Activated gamma-delta T cell treated with anti-CD3 and anti-CD28 coated beads, Interleukin-2, amount 50 U/mL, for 16 hours (primary cell): ENCODE measurements around the gene NDUFS5.
"Not testable (repeated sequence)": the region's sequence is repeated elsewhere in the genome, so short reads cannot be mapped to it uniquely, and the experiment has no call there.

ENCODE experiments used
- DNase-seq: peaks from one replicate; pipeline ENCODE4 v3.0.0-alpha.2; 2020; ENCODE audit warnings: low read depth

Gene NDUFS5

DNA sequence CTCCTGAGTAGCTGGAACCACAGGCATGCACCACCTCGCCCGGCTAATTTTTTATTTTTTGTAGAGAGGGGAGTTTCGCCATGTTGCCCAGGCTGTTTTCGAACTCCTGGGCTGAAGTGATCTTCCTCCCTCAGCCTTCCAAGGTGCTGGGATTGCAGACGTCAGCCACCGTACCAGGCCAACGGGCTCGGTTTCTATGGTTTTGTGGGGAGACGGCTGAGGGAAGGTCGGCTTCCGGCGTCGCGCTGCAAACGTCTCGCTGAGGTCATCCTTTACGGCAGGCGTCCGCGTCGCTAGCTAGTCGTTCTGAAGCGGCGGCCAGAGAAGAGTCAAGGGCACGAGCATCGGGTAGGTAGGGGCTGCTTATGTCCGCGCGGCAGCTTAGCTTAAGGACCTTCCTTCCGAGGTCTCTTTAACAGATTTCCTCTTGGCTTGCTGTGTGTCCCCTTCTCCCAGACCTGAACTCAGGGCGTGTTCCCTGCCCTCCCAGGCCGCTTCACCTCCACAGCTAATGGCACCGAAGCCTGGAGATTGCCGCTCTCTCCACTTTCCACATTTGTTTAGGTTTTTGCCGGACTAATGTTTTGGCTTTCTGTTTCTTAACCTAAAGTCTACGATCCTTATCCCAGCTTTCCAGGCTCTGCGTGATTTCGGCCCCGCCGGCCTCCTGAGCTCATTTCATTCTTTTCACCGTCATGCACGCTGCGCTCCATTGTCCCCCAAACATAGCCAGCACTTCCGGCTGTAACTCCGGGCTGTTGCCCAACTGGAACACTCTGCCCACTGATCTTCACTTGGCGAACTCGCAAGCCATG is at the start of gene NDUFS5:
TSS of gene NDUFS5 (plus strand) at position 300 of the 815 bp plus-strand sequence. CDS start 2,375 bp downstream, outside the sequence.
- peak; percentile 63 for DNase-seq

DNA sequence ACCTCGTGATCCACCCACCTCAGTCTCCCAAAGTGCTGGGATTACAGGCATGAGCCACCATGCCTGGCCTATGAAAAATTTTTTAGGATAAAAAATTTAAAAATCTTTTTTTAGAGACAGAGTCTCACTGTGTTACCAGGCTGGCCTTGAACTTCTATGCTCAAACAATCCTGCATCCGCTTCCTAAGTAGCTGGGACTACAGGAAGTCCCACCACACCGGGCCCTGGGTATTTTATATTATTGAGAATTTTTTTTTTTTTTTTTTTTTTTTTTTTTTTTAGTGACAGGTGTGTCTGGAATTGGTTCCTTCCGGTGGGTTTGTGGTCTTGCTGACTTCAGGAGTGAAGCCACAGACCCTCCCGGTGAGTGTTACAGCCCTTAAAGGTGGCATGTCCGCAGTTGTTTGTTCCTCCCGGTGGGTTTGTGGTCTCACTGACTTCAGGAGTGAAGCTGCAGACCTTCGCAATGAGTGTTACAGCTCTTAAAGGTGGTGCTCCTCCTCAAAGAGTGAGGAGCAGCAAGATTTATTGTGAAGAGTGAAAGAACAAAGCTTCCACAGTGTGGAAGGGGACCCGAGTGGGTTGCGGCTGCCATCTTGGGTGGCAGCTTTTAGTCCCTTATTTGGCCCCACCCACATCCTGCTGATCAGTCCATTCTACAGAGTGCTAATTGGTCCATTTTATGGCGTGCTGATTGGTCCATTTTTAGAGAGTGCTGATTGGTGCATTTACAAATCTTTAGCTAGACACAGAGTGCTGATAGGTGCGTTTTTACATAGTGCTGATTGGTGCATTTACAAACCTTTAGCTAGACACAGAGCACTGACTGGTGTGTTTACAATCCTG is 48.5 kb upstream of the NDUFS5 start:
- DNase-seq, result peak; percentile 40

DNA sequence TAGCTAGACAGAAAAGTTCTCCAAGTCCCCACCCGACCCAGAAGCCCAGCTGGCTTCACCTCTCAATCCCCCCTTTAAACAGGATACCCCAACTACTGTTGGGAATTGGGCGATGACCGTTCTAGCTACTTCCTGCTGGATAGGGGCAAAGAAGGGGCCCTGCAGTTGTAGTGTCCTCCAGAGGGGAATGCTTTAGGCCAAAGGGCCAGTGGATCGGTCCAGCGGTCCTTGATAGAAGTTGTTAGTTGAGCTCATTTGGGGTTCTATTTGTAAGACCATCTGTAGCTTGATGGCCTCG is 48.0 kb upstream of the NDUFS5 start:
- not testable (repeated sequence) for DNase-seq

DNA sequence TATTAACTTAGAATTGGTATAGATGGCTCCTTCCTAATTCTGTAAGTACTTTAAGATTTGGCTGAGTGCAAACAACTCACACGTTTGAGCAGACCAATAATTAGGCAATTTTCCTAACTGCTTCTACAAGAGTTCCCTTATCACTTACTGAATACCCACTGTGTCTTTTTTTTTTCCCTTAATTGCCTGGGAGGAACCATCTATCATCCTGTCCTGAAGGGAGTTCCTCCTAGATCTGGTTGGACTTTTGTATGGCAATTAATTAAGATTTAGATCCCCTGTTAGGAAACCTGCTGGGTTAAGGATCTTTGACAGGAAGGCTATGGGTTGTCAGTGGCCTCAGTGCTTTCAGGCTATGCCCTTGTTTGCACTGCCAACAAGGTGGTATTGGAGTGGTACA is 46.8 kb upstream of the NDUFS5 start:
- not testable (repeated sequence) for DNase-seq

DNA sequence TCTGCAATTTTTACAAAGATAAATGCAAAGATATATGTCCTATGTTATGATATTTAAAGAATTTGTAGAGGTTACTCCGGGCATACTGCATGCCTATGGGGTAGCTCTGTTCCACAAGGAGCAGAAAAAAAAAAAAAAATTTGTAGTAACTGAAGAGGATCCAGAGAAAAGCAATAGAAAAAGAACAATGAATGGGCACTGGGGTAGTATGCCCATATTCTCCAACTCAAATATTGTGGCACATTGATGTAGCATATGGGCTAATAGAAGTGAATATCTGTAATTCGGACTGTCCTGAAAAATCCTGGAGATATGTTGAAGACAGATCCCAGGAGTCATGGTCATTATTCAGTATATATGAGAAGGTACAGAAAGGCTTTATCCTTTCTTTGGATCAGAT is 36.2 kb upstream of the NDUFS5 start:
- no peak for DNase-seq

DNA sequence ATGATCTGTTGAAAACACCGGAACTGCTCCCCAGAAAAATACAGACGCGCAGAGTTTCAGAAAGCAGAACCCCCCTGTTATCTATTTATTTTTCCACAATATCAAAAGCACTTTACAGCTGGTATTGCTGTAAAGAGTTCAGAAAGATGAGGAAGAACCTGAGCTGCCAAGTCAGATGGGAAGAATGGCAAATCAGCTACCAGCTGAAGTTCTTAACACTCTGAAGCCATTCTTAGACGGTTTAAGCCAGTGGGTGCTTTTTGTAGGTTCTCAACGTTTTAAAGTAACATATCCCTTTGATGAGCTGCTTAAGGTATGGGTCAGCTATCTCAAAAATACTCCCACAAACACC is 35.8 kb upstream of the NDUFS5 start:
- DNase-seq, result no peak

DNA sequence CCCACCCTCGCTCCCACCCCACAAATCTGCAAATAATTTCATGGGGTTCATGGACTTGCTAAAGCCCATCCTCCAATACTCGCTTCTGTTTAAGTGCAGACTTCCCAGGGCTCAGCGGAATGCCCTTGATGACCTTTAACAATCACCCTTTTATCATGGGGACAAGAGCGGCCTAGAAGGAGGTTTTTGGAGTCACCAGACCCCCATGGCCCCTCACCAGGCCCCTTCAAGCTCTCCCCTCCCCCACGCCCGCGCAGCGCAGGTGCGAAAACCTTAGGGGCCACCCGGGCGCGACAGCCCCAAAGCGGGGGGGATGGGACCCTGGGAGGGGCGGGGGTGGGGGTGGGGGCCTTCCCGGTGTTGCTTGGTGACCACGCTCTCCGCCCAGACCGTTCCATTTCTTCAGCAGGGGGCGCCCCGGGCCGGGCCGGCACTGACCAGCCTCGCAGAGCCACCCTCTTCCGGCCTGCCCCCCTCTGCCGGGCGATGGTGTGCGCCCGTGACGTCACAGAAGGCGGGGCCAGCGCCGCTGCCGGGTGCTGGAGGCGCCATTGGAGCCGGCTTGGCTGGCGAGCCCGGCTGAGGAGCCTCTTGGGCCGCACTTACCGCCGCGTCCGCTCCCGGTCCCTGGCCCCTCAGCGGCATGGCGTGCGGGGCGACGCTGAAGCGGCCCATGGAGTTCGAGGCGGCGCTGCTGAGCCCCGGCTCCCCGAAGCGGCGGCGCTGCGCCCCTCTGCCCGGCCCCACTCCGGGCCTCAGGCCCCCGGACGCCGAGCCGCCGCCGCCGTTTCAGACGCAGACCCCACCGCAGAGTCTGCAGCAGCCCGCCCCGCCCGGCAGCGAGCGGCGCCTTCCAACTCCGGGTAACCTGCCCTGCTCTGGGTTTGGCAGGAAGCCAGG is 35.2 kb upstream of the NDUFS5 start, which contains the start of gene AKIRIN1:
TSS of gene AKIRIN1 (plus strand) at position 539 of the 900 bp plus-strand sequence. CDS start at position 644, 105 bp downstream.
- peak; percentile 96 for DNase-seq

DNA sequence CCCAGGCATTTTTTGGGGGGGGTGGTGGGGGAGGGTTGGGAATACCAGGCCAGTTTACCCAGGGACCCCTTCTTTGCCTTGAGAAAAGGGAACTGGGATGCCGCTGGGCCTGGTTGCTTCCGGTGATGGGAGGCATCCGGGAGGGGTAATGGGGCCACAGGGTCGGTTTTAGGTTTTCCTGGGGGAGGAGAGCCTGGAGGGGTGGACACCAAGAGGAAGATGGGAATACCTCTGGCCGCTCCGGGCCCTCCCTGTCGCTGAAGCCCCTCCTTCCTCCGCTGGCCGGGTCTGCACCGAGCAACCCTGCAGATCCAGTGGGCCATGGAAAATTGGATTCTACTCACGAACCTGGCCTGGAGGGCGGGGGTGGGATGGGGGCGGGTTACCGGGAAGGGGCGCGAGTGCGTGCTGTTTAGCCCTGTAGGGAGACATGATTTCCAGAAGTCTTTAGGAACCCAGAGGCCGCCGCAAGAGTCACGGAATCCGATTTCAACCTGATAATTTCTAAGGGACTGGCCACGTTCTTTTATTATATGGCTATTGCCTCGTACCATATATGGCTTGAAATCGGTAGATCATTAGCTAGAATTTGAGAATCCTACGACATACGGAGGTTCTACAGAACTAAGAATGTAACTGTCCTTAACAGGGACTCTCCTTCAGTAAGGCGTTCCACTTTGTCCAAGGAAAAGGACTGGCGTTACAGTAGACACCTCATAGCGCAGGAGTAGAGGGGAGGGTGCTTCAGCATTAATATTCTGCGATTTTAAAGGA is 34.3 kb upstream of the NDUFS5 start:
- no peak for DNase-seq

DNA sequence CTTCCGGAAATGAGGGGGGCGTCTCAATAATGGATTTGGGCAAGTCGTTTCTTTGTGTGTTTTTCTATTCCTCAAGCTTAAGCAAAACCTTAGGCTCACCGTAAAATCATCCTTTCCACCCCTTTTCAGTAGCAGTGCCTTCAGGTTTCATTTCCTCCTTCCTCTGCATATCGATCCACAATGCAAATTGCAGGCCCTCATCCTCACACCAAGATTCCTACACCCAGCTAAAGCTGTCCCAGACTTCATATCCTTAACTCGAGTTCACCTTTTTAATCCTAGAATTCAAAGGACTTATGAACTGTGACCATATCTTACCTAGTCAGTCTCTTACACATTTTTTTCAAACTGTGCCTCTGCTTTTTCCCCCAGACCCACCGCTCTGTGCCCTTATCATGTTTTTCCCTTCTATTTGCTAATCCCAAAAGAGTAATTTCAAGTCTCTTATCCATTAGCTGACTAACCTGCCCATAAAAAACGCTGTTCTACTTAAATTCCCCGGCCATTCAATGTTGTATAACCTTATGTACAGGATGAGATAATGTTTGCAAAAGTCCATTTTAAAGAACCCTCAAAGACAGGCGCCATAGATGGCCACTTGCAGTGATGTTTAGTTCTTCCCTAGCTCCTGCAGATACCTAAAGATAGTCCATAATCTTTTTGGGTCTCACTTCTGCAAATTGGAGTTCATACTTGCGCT is 33.6 kb upstream of the NDUFS5 start:
- DNase-seq, result no peak

DNA sequence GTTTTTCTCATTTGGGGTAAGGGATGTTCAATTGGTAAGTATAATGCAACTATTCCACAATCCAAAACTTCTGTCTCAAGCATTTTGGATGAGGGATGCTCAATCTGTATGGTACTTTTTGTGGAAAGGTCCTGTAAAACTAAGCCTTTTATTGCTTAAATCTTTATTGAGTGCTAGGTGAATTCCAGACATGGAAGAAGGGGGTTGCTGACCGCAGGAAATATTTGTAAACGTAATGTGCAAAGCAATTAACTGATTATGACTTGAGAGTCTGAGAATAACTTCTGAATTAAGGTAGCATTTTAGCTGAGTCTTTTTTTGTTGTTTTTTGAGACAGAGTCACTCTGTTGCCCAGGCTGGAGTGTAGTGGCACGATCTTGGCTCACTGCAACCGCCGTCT is 32.0 kb upstream of the NDUFS5 start:
- DNase-seq, result no peak

DNA sequence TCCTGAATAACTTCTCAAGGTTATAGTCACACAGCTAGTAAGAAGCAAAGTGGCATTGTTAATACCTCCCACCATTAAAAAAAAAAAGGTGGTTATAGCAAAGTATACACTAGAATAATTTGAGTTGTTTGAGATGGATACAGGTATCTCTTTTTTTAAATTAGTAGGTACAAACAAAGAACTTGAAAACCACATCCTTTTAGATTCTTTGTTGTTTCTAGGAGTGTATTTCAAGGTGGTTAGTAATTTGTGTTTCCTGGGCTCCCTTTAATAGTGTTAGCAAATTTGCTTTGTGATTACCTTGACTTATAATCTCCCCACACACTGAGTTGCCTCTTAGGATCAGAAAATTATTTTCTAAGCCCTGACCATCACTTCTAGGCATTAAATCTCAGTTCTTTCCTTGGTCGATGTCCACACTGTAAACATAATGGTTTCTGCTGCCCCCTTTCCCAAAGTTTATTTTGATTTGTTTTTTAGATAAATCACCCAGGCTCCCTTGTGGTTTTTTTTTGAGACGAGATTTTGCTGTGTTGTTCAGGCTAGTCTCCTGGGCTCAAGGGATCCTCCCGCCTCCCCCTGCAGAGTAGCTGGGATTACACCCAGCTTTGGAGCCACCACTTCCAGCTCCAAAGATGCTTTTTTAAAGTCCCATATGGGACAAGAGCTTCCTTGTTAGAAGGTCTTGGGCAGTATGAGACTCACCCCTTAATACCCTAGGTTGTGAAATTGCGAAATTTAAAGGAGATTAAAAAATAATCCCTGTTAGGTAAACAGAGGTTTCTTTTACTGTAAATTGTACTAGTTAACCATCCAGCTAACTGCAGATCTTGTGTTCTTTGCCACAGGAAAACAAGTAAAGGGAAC is 28.9 kb upstream of the NDUFS5 start:
- DNase-seq, result no peak

DNA sequence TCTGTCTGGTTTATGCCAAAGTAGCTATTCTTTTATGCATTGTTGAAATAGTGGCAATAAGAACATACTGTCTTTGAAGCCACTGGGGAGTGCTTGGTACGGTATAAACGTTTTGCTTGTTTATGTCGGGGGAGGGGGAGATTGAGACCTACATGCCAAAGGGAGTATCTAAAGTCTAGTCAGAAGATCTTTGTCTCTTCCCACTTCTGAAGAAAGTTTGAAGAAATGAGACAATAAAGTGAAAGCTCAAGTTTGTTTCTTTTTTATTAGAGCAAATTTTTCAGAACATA is 28.3 kb upstream of the NDUFS5 start:
- no peak for DNase-seq

DNA sequence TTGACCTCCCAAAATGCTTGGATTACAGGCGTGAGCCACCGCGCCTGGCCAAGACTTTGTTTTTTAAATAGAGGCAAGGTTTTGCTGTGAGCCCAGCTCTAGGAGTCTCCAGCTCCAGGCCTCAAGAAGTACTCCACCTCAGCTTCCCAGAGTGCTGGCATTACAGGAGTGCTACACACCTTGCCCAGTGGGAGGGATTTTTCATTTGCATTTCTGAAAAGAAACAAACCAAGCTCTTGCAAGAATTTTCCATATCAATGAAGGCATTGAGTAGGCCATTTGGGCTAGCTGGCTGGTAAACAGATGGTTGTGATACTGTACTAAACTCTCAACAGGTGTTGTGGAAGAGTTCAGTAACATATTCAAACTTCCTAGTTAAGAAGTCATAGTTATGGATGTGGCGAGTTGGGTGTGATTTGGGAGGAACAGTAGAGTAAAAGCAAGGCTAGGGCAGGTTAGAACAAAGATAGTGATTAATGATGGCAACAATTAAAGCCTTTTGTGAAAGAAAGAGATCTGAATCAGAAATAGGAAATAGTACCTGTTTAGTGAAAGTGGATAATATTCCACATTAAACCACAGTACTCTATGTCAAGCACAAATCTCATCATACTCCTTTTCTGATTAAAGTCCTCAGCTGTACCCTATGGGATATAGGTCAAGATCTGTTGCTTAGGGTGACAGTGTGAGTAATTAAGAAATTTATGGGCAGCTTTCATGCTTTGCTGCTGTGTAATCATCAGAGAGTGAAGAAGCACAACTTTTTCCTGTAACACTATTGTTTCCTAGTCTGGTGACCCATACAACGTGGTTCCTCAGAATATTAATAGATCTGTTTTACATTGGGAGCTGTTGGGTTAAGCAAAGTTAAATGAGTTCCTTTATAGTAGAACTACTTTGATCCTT is 24.4 kb upstream of the NDUFS5 start:
- no peak for DNase-seq

DNA sequence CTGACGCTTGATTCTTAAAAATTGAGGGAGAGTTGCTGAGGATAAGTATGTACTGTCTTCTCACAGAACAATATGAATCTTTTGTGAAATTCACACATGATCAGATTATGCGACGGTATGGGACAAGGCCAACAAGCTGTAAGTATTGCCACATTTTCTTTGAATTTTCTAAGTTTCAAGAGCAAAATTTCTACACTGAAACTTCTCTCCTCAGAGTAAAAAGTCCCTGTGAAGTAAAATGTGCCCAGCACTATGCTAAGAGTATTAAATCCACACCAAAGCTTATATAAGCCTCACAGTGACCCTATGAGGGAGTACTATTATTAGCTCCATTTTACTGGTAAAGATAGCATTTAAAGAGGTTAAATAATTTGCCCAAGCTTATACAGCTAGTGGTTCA is 22.9 kb upstream of the NDUFS5 start:
- DNase-seq, result no peak

DNA sequence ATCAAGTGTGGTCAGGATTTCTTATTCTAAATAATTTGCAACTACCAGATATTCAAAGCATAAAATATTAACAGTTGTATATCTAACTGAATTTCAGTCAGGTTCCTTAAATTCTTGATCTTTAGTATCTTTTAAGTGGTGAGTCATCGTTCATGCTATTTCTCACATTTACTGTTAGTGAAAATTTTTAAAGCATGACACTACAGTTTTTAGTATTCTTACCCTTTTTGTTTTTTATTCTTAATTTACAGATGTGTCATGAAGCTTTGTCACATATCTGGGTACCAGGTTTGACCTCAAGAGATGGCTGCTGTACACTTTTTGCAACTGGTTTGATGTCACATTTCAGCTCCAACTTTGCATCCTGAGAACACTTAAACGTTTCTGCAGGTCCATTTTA is 22.4 kb upstream of the NDUFS5 start:
- no peak for DNase-seq

DNA sequence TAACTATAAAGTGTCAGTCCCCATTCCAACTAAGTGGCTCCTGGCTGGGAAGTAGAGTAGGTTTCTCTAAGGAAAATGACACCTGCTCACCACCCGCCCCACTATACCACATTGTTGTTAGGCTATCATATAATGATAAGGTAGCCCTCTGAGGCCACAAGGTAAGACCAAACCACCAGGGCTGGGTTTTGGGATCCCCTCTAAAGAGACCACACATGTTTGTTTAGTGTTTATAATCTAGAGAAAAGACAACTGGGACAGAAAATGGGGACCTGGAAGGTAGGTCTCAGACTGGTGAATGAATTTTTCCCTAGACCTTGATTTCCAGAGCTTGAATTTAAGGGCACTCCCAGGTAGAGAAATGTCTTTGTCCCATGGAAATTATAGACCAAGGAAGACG is 19.9 kb upstream of the NDUFS5 start:
- no peak for DNase-seq

DNA sequence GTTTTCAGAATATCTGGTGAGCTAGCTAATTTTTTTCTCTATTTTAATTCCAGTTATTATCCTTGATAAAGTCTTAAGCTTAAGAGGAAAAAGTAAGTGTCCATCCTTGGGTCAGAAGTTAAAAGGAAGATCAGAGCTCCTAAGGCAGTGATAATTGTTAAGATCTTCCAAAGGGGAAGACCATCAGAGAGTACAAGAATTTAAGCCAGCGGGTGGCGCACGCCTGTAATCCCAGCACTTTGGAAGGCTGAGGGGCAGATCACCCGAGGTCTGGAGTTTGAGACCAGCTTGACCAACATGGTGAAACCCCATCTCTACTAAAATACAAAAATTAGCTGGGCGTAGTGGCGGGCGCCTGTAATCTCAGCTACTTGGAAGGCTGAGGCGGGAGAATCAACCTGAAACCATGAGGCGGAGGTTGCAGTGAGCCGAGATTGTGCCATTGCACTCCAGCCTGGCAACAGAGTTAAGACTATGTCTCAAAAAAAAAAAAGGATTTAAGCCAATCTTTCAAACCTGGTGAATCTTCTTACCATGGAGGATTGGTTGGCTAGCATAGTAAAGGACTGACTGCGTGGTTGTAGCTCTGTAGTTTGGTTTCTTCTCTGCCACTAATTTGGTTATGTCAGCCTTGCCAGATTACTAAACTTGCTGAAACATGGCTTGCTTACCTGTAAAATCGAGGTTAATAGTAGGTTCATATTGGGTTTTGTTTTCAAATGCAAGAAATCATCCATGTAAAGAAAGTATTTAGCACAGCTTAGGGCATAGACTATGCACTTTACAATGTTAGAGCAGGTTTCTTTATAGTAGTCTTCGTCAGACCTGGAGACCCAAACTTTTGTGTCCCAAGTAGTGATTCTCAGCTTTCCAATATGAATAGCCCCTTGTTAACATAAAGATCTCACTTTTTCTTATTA is 19.2 kb upstream of the NDUFS5 start:
- DNase-seq, result no peak

DNA sequence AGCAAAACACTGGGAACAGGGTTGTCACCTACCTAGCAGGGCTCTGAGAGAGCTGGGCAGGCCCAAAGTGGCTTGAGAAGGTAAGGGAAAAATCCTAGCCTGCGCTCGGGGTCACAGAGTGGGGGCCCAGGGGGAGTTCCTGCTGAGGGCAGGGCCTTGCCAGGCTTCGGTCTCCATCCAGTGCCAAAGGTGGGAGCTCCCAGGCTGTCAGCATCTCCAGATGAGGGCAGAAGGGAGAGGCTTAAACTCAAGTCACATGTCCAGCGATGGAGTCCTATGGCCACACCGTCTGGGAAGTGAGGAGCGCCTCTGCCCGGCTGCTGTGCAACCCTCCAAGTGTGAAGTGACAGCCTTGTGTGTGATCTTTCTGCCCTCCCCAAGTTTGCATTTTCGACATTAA is 11.2 kb upstream of the NDUFS5 start:
- DNase-seq, result not testable (repeated sequence)
